GM19438 (cell line): Measurements from ENCODE around the gene FNDC3B.

Experiments
- ATAC-seq: cut with Tn5 transposase; IDR thresholded peaks from one replicate; pipeline ENCODE4 v1.9.1; 2021; ENCODE audit warnings: low read depth; ENCODE audit not compliant: unreplicated experiment

FNDC3B gene

DNA sequence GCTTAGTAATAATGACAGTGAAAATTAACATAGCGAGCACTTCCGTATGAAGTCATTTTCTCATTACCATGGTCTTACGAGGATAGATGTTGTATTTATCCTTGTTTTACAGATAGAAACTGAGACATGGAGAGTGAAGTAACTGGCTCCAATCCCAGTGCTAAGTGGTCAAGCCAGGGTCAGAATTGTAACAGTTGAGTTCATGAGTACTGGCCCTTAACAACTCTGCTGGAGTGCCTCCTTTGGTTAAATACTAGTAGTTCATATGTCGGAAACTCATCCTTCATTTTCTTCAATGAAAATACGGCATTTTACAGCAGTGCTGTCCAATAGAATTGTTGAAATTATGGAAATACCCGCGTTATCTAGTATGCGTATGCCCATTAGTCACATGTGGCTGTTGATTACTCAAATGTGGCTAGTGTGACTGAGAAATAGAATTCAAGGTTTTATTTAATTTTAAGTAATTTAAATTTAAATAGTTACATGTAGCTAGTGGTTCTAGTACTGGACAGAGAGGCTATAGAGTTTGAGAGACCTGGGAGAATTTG, 32.5 kb downstream of the FNDC3B start:
- ATAC-seq, result no peak

DNA sequence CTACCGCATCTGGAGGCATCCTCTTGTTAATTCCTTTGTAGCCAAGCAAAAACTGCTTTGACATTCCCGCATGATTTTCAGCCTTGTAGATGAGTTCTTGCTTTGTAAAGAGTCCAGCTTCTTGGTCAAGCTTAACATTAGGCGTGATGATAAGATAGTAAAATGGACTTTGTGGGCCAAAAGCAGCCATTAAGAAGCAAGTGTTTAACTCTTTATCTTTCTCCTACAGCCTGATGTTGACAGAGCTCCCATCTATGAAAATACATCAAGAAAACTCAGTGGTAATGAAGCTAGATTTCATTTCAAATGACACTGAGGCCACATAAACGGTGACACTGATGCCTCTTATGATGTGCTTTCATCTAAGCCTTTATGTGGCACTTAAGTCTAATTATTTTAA, 33.2 kb downstream of the FNDC3B start:
- ATAC-seq, result no peak

DNA sequence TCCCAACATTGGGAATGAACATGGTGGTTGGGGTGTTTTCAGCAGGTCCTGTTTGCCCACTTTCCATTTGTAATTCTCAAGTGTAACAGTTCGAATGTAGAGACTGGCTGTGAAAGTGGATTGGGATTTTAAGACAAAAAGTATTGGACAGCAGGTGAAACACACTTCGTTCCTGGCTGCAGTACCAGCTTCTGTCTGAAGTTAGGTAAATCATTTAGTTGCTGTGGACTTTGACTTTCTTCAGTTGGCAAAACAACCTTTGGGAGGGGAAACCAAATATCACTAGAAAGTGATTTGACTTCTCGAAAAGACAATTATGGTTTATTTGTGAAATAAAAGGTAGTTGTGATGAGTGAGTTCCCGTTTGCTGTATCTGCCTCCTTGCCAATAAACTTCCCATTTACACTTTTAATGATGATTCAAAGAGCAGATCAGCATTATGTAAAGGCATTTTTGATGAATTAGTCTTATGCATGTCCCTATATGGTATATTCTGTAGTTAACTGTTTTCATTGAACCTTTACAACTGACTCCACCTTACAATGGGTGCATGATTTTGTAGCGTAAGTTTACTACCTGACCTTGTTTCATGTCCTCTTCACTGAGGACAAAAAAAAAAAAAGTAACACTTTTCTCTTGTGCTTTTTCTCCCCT, 34.0 kb downstream of the FNDC3B start:
- no peak for ATAC-seq

DNA sequence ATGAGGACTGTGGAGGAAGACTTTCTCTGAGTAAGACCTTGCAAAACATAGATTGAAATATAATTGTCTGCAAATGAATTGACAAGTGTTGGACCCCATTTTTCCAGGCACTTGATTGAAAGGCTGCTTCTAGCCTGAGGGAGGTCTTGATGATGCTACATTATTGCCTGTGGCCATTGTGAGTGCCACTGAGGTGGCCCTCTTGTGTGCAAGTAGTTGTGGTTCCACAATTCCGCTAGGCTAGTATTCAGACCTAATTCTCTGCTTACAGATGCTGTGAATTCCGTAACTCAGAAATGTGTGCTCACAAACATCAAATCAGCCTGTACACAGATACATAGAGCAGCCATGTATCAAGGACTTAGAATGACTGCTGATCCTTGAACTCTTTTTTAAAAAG, 34.7 kb downstream of the FNDC3B start:
- ATAC-seq, result no peak

DNA sequence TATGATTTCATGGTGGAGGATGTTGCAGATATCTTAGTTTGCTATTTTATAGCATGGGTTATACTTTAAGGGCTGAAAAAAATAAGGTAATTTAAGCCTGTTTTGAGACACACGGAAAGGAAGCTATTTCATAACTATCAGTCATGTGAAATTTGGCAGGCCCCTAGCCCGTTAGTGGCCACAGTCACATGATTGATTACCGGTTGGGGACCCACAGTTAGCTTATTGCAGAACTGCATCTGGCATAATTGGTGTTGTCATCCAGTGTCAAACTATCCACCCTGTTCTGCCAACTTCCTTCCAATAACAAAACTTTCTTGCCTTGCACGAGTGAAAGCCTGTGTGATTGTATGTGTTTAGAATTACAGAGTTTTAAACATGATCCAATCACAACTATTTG, 35.2 kb downstream of the FNDC3B start:
- ATAC-seq, result no peak

DNA sequence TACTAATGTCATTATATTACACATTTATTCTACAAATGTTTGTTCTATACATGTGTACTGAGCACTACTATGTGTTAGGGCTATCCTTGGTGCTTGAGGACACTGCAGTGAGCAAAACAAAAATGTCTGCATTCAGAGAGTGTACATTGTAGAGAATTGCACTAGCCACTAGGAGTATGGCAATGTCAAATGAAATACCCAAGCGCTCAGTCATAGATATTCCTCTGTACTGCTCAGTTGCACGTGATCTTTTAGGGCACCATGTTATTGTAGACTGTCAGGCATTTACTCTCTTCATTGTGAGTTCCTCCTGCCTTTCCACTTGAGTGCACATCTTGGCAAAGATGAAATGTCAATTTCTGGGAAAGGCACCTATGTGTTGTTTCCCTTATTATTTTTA, 36.8 kb downstream of the FNDC3B start:
- no peak for ATAC-seq

DNA sequence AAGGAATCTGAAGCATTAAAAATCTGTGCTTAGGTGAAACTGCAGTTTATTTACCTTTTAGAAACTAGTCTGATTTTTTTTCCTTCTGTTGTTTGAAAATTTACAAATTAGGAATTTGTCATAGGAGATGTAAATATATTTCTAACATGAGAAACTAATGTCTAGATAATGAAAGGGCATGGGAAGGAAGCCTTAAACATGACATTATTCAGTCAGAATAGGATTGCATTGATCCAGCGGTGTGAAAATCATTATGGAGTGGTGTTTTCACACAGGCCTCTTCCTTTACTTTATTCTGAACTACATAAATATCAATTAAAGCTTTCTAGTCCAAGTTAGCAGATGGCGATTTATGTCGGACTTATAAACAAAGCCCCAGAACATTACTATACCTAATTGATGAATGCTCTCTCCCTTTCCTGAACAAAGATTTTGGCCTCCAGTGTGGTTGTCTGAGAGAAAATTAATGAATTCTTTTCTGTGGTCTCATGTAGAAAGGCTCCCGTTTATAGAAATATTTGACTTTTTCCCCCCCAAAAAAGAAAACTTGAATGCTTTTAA, 37.9 kb downstream of the FNDC3B start:
- no peak for ATAC-seq

DNA sequence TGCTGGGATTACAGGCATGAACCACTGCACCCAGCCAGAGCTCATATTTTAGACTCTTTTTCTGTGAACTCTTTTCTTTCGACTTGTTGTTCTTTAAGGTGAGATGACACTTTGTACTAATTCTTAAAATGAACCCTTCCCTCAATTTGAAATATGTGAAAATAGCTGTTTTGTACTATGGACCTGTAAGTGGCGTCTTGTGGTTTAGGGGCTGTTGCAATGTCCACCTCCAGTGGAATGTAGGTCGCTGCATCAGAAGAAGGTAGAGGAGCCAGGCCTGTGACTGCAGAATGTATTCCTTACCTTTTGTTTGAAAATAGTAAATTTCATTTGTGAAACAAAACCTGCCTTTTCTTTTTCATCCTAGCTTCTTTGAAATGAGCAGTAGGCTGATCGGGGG, 38.9 kb downstream of the FNDC3B start:
- no peak for ATAC-seq

DNA sequence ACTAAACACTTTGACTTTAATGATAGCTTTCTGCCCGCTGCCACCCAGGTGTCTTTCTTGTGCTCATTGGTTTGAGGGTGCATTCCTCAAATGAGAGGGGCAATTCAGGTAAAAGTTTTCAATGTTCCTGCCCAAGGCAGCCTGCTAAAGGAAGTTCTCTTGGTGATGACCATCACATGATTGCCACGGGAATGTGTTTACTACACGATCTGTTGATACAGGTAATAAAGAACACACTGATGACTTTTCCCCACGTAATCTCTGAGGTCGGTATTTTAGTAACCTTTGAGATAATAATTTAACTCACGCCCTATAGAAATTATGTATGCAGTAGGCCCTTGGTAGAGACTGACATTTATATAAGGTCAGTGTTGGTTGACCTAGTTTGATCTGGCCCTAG, 39.3 kb downstream of the FNDC3B start:
- no peak for ATAC-seq

DNA sequence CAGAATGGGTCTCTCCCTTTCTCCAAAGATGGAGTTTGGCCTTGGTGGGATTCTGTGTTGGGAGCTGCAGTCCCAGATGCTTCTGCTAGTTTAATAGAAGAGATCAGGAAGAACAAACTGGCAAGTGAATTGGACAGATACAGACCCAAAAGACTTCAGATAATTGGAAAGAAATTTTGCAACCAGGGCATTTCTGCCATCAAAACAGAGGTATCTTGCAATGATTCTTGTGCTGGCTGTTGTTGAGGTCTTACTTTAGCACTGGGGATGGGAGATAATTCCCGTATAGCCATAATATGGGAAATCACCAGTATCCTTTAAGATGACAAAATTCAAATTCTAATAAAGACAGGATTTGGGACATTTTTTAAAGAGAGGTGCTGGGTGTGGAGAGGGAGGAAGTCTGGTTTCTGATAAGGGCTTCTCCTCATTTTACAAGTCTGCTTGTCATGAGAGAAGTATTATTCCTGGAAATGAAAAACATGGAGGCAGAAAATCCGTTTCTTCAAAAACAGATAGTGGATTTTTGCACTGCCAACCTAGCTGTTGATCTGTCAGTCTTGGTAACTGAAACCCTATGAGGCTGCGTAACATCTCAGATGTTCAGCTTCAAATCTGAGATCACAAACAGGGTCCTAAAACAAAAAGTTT, 40.1 kb downstream of the FNDC3B start:
- no peak for ATAC-seq

DNA sequence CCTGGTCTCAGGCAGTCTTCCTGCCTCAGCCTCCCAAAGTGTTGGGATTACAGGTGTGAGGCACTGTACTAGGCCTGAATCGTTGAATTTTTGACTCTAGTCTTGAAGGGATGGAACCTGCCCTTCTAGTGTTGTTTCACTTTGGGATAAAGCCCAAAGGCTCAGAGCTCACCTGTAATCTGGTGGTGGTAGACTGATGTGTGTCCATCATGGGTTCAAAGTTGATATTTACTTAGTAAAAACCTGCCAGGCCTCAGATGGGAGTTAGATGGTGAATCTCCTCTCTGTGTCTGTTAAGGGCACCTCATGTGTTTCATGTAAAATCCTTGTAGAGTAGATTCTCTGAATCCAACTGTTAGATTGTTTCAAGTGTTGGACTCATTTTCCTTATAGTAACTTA, 41.1 kb downstream of the FNDC3B start:
- no peak for ATAC-seq

DNA sequence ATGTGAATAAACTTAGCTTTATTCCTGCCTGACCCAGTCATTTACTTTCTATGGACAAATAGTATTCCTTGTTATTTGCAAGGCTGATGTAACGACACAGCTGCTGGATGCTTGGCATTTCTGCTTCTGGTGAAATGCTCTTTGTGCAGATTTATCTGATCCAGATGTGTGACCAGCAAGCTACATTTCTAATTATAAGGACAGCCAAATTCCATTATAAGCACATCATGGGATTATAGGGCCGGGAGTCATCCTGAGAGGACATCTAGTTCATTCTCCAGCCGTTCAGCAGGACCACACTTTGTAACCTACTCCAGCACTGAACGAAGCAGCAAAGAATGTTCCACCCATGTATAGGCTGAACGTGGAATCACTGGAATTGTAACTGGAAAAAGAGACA, 42.9 kb downstream of the FNDC3B start:
- no peak for ATAC-seq

DNA sequence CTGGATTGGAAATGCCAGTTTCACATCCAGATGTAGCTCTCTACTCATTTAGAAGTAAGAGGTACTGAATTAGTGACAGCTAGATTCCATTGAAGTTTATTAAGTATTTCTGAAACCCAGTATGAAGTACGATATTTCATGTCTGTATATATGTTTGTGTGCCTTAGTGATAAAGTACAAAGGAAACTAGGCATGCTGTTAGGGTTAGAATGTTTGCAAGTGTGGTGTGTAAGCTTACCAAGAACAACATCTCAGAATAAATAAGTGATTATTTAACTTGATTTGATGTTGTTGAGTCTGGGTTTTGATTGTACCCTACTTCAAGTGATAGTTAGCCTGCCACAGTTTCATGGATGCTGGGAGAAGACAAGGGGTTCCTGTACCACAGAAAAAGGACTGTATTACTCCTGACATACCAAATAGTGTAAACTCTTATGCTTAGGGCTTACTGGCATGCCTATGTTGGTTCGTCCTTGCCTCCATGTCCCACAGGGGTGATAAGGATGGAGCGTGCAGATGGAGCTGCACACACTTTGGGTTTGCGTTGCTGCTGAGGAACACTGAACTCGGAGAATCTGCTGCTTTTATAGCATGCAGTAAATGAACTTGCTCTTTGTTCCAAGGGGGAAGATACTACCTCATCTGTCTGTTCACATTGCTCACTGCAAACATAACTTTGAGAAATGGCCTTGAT, 43.6 kb downstream of the FNDC3B start:
- ATAC-seq, result no peak

DNA sequence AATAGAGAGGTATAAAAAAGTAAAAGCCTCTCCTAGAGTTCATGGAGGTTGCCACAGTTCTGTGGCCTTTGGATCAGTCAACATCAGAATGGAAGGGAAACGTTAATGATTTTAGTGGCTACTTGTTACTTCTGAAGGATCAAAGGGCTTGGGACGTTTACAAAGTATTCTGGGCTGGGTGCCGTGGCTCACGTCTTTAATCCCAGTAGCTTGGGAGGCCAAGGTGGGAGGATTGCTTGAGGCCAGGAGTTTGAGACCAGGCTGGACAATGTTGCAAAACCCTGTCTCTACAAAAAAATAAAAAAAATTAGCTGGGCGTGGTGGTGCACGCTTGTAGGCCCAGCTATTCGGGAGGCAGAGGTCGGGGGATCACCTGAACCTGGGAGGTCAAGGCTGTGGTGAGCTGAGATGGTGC, 44.6 kb downstream of the FNDC3B start:
- no peak for ATAC-seq

DNA sequence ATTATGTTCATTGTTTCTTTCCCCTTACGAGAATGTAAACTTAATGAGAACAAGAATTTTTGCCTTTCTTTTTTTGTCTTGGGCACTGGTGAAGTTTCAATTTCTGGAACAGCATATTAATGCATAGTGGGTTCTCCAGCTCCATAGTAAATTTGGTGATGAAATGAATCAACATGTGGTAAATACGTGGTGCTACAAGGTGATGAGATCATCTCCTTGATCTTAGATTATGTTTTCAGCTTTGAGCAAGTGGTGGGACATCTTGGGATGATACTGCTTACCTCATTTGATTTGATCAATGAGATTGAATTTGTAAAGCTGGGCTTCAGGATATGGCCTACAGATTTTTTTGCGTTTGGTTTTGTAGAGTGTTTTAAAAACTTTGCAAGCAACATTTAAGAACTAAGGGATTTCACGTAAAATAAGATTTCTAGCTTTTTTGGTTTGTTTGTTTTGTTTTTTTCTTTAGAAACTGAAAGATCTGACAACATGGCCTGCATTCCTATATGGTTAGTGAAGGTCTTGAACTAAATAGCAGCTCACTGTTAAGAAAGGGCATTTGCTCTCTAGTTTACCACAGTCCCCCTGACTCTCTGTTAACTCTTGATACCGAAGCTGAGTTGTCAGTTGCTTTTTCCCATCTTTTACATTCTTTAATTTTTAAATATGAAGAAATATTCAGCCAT, 45.6 kb downstream of the FNDC3B start:
- no peak for ATAC-seq

DNA sequence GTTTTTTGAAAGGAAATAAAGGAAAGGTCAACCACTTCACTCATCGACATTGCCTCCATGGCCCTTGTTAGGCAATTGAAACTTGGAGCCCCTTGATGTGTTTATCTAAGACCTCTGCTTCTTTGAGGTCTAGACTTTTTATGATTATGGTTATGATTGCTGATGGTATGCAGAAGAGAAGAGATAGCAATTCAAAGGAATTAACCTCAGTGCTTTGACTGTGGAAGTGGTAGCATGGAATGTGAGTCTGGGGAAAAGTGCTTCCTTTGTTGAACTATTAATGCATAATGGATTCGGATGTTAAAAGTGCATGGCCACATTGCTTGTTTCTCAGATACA, 46.1 kb downstream of the FNDC3B start:
- no peak for ATAC-seq

DNA sequence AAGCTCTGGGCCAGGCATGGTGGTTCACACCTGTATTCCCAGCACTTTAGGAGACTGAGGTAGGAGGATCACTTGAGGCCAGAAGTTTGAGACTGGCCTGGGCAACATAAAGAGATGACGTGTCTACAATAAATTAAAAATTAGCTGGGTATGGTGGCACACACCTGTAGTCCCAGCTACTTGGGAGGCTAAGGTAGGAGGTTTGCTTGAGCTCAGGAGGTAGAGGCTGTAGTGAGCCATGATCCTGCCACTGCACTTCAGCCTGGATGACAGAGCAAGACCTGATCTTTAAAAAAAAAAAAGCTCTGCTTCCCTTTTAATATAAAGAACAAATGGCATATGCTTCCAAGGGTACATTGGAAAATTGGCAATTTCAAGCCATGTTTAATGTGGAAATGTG, 46.7 kb downstream of the FNDC3B start:
- no peak for ATAC-seq

DNA sequence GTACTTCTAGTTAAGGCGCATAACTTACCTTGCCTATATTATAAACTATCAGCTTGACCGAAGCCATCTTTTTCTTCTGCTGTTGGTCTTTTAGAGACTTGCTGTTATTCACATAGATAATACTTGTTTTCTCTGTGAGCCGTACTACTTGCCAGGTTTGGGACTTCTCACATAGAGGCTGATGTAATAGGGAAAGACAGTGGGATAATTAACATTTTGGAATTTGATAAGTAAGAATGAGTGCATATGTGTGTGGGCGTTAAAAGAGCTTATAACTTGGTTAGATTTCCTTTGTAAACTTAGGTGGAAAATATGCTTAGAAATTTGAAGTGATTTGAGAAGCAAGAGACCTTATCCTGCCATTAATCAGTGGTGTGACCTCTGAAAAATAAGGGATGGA, 47.8 kb downstream of the FNDC3B start:
- ATAC-seq, result no peak

DNA sequence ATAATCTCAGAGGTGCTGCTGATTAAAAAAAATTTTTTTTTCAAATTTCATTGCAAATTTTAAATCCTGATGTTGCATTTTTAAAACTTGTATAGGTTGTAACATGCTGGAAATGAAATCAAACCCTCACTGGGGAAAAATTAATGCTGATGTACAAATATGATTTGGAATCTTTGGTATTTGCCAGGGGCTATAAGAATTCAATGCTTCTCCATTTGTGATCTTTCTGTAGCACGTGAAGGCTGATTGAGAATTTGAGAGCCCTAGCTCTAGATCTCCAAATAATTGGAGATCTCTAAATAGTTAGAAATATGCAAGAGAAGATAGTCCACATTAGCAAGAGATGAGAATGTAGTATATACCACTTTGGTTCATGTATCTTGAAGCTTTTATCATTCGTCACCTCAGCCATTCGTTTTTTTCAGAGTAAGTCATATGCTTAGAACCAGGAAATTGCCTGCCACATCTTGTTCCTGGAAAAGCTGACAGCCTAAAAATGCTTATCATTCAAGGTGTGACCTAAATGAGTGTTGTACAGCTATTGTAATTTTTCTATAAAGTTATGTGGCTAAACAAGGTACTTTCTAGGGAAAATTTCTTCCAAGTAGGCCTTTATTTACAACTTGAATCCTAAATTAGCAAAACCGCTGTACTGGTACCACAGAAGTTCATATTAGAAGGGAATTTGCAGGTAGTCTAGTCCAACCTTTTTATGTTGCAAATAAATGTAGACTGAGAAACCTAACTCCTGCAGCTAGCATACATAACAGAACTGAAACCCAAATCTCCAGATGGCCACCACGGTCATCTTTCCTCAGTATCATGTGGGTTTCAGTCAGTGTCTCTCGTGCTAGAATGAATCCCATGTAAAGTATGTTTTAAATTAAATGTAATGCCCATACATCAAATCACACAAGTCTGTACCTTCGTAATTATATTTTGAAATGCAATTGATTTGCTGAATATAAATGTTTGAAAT, 48.5 kb downstream of the FNDC3B start:
- peak; percentile 92 for ATAC-seq

DNA sequence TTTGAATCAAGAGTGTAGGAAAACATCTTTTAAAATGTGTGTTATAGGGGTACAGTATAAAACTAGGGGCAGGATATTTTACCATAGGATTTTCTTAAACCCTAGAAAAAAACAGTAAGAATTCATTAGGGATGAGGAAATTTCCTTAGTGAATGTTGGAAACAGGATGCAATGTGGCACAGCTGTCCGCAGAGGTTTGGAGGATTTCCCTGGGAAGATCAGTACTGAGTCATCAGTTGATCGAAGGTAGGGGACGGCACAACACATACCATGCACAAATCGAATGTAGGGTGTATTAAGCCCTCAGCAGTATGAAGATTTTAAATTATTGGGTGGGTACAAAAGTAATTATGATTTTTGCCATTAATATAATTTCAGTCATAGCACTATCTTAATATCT, 49.9 kb downstream of the FNDC3B start:
- no peak for ATAC-seq
